HepG2 (cell line): ENCODE results near the gene GNAT2. TPM values are rescaled to one million over a fixed set of nuclear protein-coding genes. Genes with fewer than 3 reads are reported as not detected.

Experiments used
- CC2D1A ChIP-seq: sonication (generic); formaldehyde crosslinking; IDR thresholded peaks from 2 replicates; pipeline ENCODE4 v1.8.1; 2023; ENCODE audit warnings: mild to moderate bottlenecking, missing genetic modification reagents
- CCDC6 ChIP-seq: sonication (generic); formaldehyde crosslinking; IDR thresholded peaks from 2 replicates; pipeline ENCODE4 v1.8.1; 2022; ENCODE audit warnings: mild to moderate bottlenecking, missing genetic modification reagents, moderate library complexity
- HNF1A ChIP-seq, 2 experiments: sonication (generic) in 1 of 2; formaldehyde crosslinking in 1 of 2; IDR thresholded peaks; 2 replicates each; pipeline versions ENCODE4 v1.4.0 to v1.6.1; 2016 to 2020; ENCODE audit warnings: borderline replicate concordance in 1 of 2, low read depth in 1 of 2, mild to moderate bottlenecking in 1 of 2, missing genetic modification reagents in 1 of 2
- PCBP1 ChIP-seq: fragments of 200-400 bp; formaldehyde crosslinking; IDR thresholded peaks from 2 replicates; pipeline ENCODE4 v1.6.1; 2017; ENCODE audit warnings: mild to moderate bottlenecking, low read depth, low read length, borderline replicate concordance
- PREB ChIP-seq: sonication (generic); formaldehyde crosslinking; IDR thresholded peaks from 2 replicates; pipeline ENCODE4 v1.4.0; 2020; ENCODE audit warnings: missing genetic modification reagents
- RNF2 ChIP-seq: fragments of 450-650 bp; conservative IDR thresholded peaks from 2 replicates; pipeline ENCODE4 v1.6.1; 2016; ENCODE audit warnings: low read depth
- TCF12 ChIP-seq, 2 experiments: fragments of 450-650 bp in 1 of 2; sonication (generic) in 1 of 2; formaldehyde crosslinking in 1 of 2; IDR thresholded peaks; 2 replicates each; pipeline versions ENCODE4 v1.6.1 to v1.8.0; 2017 to 2022; ENCODE audit warnings: antibody characterized with exemption in 1 of 2, mild to moderate bottlenecking in 1 of 2, missing genetic modification reagents in 1 of 2, moderate library complexity in 1 of 2
- TGIF2 ChIP-seq: IDR thresholded peaks from 2 replicates; pipeline ENCODE4 v1.6.1; 2016; ENCODE audit warnings: control low read depth, missing compliant biosample characterization
- ZNF746 ChIP-seq: sonication (generic); formaldehyde crosslinking; IDR thresholded peaks from 2 replicates; pipeline ENCODE4 v1.8.0; 2022; ENCODE audit warnings: mild to moderate bottlenecking, missing genetic modification reagents
- ZSCAN21 ChIP-seq: sonication (generic); formaldehyde crosslinking; IDR thresholded peaks from 2 replicates; pipeline ENCODE4 v1.8.0; 2022; ENCODE audit warnings: mild to moderate bottlenecking, missing genetic modification reagents, moderate library complexity, borderline replicate concordance
- polyA plus RNA-seq, 8 experiments: library from polyadenylated mRNA; depleted of rRNA in 3 of 8; stranded (reverse) in 7 of 8; unstranded in 1 of 8; fragments of >200 nt; fragmentation: Illumina TruSeq in 4 of 8; extraction: Trizol in 4 of 8; gene quantifications; 2 replicates each; pipeline versions ENCODE4 v1.2.1 to v1.2.3, GENCODE V29; 2011 to 2016; ENCODE audit warnings: low read depth in 4 of 8, missing spikeins in 1 of 8, mixed read lengths in 1 of 8; ENCODE audit not compliant: insufficient read depth in 1 of 8
- total RNA-seq, 5 experiments: library from RNA; depleted of rRNA; stranded (reverse); fragments of >200 nt; fragmentation: Illumina TruSeq; extraction: Trizol; gene quantifications; 2 replicates each; pipeline ENCODE4 v1.2.3, GENCODE V29; 2016; ENCODE audit warnings: low read depth in 1 of 5
- TF ChIP-seq, protein P1 (sequence below): sonication (generic); formaldehyde crosslinking; conservative IDR thresholded peaks from 2 replicates; pipeline ENCODE4 v1.5.0; 2020; ENCODE audit warnings: missing genetic modification reagents
- TF ChIP-seq, protein P2 (sequence below): sonication (generic); formaldehyde crosslinking; conservative IDR thresholded peaks from 2 replicates; pipeline ENCODE4 v1.4.0; 2020; ENCODE audit warnings: missing genetic modification reagents

The GNAT2 gene
- total and polyA plus RNA-seq, 2 of the 13 experiments (the other 11 are each of a cell fraction or from before 2014, with no cell fraction given): 0.08 to 0.20 TPM

DNA sequence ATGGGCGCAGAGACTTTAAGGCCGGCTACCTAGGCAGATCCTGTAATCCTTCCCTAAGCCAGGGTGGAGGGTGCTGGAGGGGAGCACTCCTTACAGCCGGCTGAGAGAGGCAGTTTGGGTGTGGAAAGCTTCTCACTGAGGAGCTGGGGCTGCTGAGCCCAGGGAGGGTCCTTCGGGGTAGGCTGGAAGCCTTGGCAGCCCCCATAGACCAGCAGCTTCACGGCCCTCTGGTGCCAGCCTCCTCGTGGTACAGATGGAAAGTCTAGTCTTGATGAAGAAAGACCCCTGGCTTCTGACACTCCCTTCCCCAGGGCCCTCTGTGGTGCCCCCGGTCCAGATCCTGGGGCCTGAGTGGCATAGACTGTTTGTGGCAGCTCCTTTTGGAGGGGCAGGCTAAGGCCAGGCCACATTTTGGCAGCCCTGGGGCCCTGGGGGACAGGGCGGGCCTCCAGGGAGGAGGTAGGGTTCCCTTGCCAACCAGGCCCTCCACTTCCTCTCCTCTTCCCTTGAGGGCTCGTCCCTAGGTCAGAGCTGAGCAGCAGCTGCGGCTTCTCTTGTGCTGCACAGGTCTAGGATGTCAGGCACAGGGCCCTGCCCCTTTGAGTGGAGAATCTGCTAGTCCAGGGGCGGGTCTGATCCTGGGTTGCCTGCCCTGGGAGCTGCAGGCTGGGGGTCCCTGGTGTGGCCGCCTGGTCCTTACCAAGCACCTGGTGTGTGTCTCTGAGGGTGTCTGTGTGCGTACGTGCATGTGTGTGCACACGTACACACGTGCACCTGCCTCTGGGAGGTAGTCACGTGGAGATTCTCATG lies 5.0 kb upstream of the GNAT2 start (continued):
- TF ChIP-seq, protein P1, sequence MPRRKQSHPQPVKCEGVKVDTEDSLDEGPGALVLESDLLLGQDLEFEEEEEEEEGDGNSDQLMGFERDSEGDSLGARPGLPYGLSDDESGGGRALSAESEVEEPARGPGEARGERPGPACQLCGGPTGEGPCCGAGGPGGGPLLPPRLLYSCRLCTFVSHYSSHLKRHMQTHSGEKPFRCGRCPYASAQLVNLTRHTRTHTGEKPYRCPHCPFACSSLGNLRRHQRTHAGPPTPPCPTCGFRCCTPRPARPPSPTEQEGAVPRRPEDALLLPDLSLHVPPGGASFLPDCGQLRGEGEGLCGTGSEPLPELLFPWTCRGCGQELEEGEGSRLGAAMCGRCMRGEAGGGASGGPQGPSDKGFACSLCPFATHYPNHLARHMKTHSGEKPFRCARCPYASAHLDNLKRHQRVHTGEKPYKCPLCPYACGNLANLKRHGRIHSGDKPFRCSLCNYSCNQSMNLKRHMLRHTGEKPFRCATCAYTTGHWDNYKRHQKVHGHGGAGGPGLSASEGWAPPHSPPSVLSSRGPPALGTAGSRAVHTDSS (CRISPR knock-in tag): no peak
- TF ChIP-seq ZNF746 (CRISPR knock-in tag) (no peak), RNF2 (no peak), CC2D1A (CRISPR knock-in tag) (no peak), TCF12 (IDR thresholded peaks at IDR 0.05) (no peak), TCF12 (CRISPR knock-in tag; IDR thresholded peaks at IDR 0.05) (no peak), ZSCAN21 (CRISPR knock-in tag) (no peak), PCBP1 (no peak), CCDC6 (CRISPR knock-in tag) (no peak), HNF1A (IDR thresholded peaks at IDR 0.05; ENCODE audit: low read depth) (no peak), HNF1A (CRISPR knock-in tag; IDR thresholded peaks at IDR 0.05; ENCODE audit: borderline replicate concordance) (no peak), PREB (CRISPR knock-in tag) (no peak), TGIF2 (CRISPR knock-in tag) (no peak)
- TF ChIP-seq, protein P2, sequence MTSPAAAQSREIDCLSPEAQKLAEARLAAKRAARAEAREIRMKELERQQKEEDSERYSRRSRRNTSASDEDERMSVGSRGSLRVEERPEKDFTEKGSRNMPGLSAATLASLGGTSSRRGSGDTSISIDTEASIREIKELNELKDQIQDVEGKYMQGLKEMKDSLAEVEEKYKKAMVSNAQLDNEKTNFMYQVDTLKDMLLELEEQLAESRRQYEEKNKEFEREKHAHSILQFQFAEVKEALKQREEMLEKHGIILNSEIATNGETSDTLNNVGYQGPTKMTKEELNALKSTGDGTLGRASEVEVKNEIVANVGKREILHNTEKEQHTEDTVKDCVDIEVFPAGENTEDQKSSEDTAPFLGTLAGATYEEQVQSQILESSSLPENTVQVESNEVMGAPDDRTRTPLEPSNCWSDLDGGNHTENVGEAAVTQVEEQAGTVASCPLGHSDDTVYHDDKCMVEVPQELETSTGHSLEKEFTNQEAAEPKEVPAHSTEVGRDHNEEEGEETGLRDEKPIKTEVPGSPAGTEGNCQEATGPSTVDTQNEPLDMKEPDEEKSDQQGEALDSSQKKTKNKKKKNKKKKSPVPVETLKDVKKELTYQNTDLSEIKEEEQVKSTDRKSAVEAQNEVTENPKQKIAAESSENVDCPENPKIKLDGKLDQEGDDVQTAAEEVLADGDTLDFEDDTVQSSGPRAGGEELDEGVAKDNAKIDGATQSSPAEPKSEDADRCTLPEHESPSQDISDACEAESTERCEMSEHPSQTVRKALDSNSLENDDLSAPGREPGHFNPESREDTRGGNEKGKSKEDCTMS (CRISPR knock-in tag): no peak
- TF ChIP-seq, all 625 proteins: peak for 0
